IMR-90 (cell line): ENCODE data around the gene ARF1. TPM values are rescaled to one million over a fixed set of nuclear protein-coding genes. Genes with fewer than 3 reads are reported as not detected.

ENCODE experiments used
- ATAC-seq: fragments of 200-7000 bp; cut with Tn5 transposase; 2 replicates; pipeline ENCODE4 v1.9.1; 2020; ENCODE audit warnings: low read depth, mild to moderate bottlenecking, moderate library complexity
- BruUV-seq: library from RNA; stranded (reverse); fragments of 400-500 nt; replicated peaks from 2 replicates; lab custom pipeline; 2021; lab: Mats Ljungman, UMichigan
- CTCF ChIA-PET: fragments of 300-600 bp; formaldehyde crosslinking; extraction: SDS; loops from one replicate; lab custom pipeline; 2021; ENCODE audit warnings: antibody characterized with exemption; lab: Yijun Ruan, JAX
- POLR2A ChIA-PET: fragments of 300-600 bp; sonication (Branson Sonifier 250); formaldehyde crosslinking; loops from one replicate; lab custom pipeline; 2022; ENCODE audit warnings: antibody characterized with exemption; ENCODE audit not compliant: unreplicated experiment; lab: Charles Lee
- DNase-seq: peaks from one replicate; pipeline ENCODE4 v3.0.0; 2013
- H2AFZ ChIP-seq: replicated peaks from 2 replicates; pipeline ENCODE3; 2013; ENCODE audit warnings: low read length, mild to moderate bottlenecking; ENCODE audit not compliant: poor library complexity
- H2AK5ac ChIP-seq: 2 replicates; pipeline ENCODE4 v1.6.1; 2013; ENCODE audit warnings: low read depth, low read length, inconsistent platforms
- H2AK9ac ChIP-seq: replicated peaks from 2 replicates; pipeline ENCODE3; 2013; ENCODE audit warnings: mild to moderate bottlenecking, low read depth, low read length, moderate library complexity; ENCODE audit not compliant: poor library complexity
- H2BK120ac ChIP-seq: 2 replicates; pipeline ENCODE4 v1.6.1; 2013; ENCODE audit warnings: low read depth, low read length, inconsistent platforms
- H2BK15ac ChIP-seq: 3 replicates; pipeline ENCODE4 v1.6.1; 2013; ENCODE audit warnings: low read depth, low read length, inconsistent platforms
- H2BK20ac ChIP-seq: 2 replicates; pipeline ENCODE4 v1.6.1; 2013; ENCODE audit warnings: low read depth, mild to moderate bottlenecking, inconsistent platforms, low read length, moderate library complexity
- H2BK5ac ChIP-seq: 2 replicates; pipeline ENCODE4 v1.6.1; 2013; ENCODE audit warnings: mild to moderate bottlenecking, low read depth, low read length, inconsistent platforms; ENCODE audit not compliant: poor library complexity, severe bottlenecking
- H3K14ac ChIP-seq: replicated peaks from 2 replicates; pipeline ENCODE4 v1.6.1; 2013; ENCODE audit warnings: low read depth, low read length, inconsistent platforms
- H3K18ac ChIP-seq: 2 replicates; pipeline ENCODE4 v1.6.1; 2013; ENCODE audit warnings: low read depth, low read length, control low read depth
- H3K23ac ChIP-seq: 2 replicates; pipeline ENCODE4 v1.6.1; 2013; ENCODE audit warnings: low read depth, low read length, inconsistent platforms
- H3K27ac ChIP-seq: 2 replicates; pipeline ENCODE4 v1.5.1; 2013; ENCODE audit warnings: mild to moderate bottlenecking, control low read depth, low read length; ENCODE audit not compliant: insufficient read depth
- H3K27me3 ChIP-seq: 2 replicates; pipeline ENCODE4 v1.6.1; 2013; ENCODE audit warnings: low read length; ENCODE audit not compliant: control insufficient read depth, insufficient read depth
- H3K36me3 ChIP-seq: 2 replicates; pipeline ENCODE4 v1.6.1; 2013; ENCODE audit warnings: low read length, mixed read lengths; ENCODE audit not compliant: control insufficient read depth, insufficient read depth
- H3K4ac ChIP-seq: 2 replicates; pipeline ENCODE4 v1.6.1; 2013; ENCODE audit warnings: low read depth, low read length, inconsistent platforms
- H3K4me1 ChIP-seq: 2 replicates; pipeline ENCODE4 v1.6.1; 2013; ENCODE audit warnings: low read length, mixed read lengths; ENCODE audit not compliant: control insufficient read depth, insufficient read depth
- H3K4me2 ChIP-seq: 2 replicates; pipeline ENCODE4 v1.6.1; 2013; ENCODE audit warnings: low read depth, mild to moderate bottlenecking, control low read depth, low read length, moderate library complexity
- H3K4me3 ChIP-seq: 2 replicates; pipeline ENCODE4 v1.5.1; 2013; ENCODE audit warnings: low read depth, mild to moderate bottlenecking, control low read depth, low read length, moderate library complexity; ENCODE audit not compliant: insufficient read depth
- H3K56ac ChIP-seq: 2 replicates; pipeline ENCODE4 v1.6.1; 2013; ENCODE audit warnings: low read length, inconsistent platforms; ENCODE audit not compliant: insufficient read depth; ENCODE audit errors: extremely low read depth
- H3K79me1 ChIP-seq, 2 experiments: 2 replicates each; pipeline ENCODE4 v1.6.1; 2013; ENCODE audit warnings: low read length in 2 of 2, inconsistent platforms in 1 of 2, low read depth in 1 of 2
- H3K9ac ChIP-seq: 2 replicates; pipeline ENCODE4 v1.6.1; 2013; ENCODE audit warnings: low read depth, low read length, control low read depth
- H3K9me1 ChIP-seq: 2 replicates; pipeline ENCODE4 v1.6.1; 2013; ENCODE audit warnings: low read length, inconsistent platforms; ENCODE audit not compliant: insufficient read depth
- H3K9me3 ChIP-seq: 2 replicates; pipeline ENCODE4 v1.6.1; 2013; ENCODE audit warnings: low read length; ENCODE audit not compliant: control insufficient read depth, insufficient read depth
- H4K20me1 ChIP-seq: 2 replicates; pipeline ENCODE4 v1.6.1; 2013; ENCODE audit warnings: low read length, inconsistent platforms; ENCODE audit not compliant: insufficient read depth
- H4K5ac ChIP-seq: 2 replicates; pipeline ENCODE4 v1.6.1; 2013; ENCODE audit warnings: mild to moderate bottlenecking, low read depth, low read length, control low read depth
- H4K8ac ChIP-seq, 2 experiments: 2 replicates each; pipeline ENCODE4 v1.6.1; 2013; ENCODE audit warnings: low read depth in 2 of 2, low read length in 2 of 2, control low read depth in 1 of 2, inconsistent platforms in 1 of 2
- H4K91ac ChIP-seq: 2 replicates; pipeline ENCODE4 v1.6.1; 2013; ENCODE audit warnings: low read depth, low read length, inconsistent platforms; ENCODE audit not compliant: insufficient read depth
- CEBPB ChIP-seq: IDR thresholded peaks from 2 replicates; pipeline ENCODE4 v1.6.1; 2012; ENCODE audit warnings: low read depth, low read length, improper control_type of control experiment
- CHD1 ChIP-seq: IDR thresholded peaks from 2 replicates; pipeline ENCODE4 v1.6.1; 2012; ENCODE audit warnings: low read depth, low read length, improper control_type of control experiment
- CTCF ChIP-seq: conservative IDR thresholded peaks from 2 replicates; pipeline ENCODE4 v1.5.1; 2012; ENCODE audit warnings: mild to moderate bottlenecking, low read depth, low read length, improper control_type of control experiment
- NFE2L2 ChIP-seq: fragments of 150-350 bp; IDR thresholded peaks from 2 replicates; pipeline ENCODE4 v1.6.1; 2016; ENCODE audit warnings: low read depth, mild to moderate bottlenecking, low read length
- RAD21 ChIP-seq: IDR thresholded peaks from 2 replicates; pipeline ENCODE4 v1.6.1; 2012; ENCODE audit warnings: low read length, improper control_type of control experiment
- RFX5 ChIP-seq: IDR thresholded peaks from 2 replicates; pipeline ENCODE4 v1.8.0; 2012; ENCODE audit warnings: low read depth, mild to moderate bottlenecking, low read length, moderate library complexity
- WGBS, 2 experiments: methylation state at CpG; one replicate each; pipeline versions ENCODE4 v1.1.5 to v1.1.7; 2013; ENCODE audit warnings: missing lambda C conversion rate in 2 of 2; ENCODE audit not compliant: insufficient read length in 1 of 2; ENCODE audit errors: extremely low coverage in 2 of 2; 5-methylcytosine and 5-hydroxymethylcytosine counted together
- dilution Hi-C: fragments of 300-500 bp; cut with HindIII; formaldehyde crosslinking; loops from one replicate; pipeline ENCODE4 v1.14.3; 2018; ENCODE audit warnings: low sequenced_read_pairs; ENCODE audit not compliant: unreplicated experiment
- in situ Hi-C: fragments of 300-500 bp; cut with MboI; formaldehyde crosslinking; loops from 3 replicates; pipeline ENCODE4 v1.14.3; 2019; ENCODE audit warnings: low sequenced_read_pairs, inconsistent platforms, mixed read lengths
- intact Hi-C: fragments of 100-400 bp; cut with micrococcal nuclease; formaldehyde crosslinking; loops from 2 replicates; pipeline ENCODE4 v1.10.0; 2022
- polyA plus RNA-seq, 3 experiments: library from polyadenylated mRNA; depleted of rRNA; stranded (reverse); fragments of >200 nt; gene quantifications; 2 replicates each; pipeline ENCODE4 v1.2.3, GENCODE V29; 2012; ENCODE audit warnings: low replicate concordance in 1 of 3
- total RNA-seq: library from RNA; depleted of rRNA; stranded (reverse); fragments of >200 nt; gene quantifications from 2 replicates; pipeline ENCODE4 v1.2.3, GENCODE V29; 2012

ARF1 gene
- total and polyA plus RNA-seq, 2 of the 4 experiments (the other 2 are of a cell fraction), result 330 to 1,100 TPM

- Histone ChIP-seq H3K4me3 (no peak overlapping the region), H4K91ac (no peak overlapping the region), H2BK120ac (no peak overlapping the region), H3K14ac (no peak overlapping the region), H3K23ac (no peak overlapping the region), H3K27me3 (peaks cover 20% of the 10 kb centered on the region), H4K5ac (no peak overlapping the region), H2AK9ac (no peak overlapping the region), H3K9me1 (no peaks in the 10 kb centered on the region), H2BK20ac (no peak overlapping the region), H3K27ac (no peak overlapping the region), H3K9me3 (no peaks in the 10 kb centered on the region), H4K20me1 (no peaks in the 10 kb centered on the region), H3K36me3 (no peaks in the 10 kb centered on the region), H2AK5ac (no peak overlapping the region), H2BK5ac (no peak overlapping the region), H3K79me1 (no peaks in the 10 kb centered on the region), H3K4me2 (no peak overlapping the region), H3K56ac (no peak overlapping the region), H2BK15ac (no peak overlapping the region), H3K18ac (no peak overlapping the region), H3K9ac (no peak overlapping the region), H2AFZ (no peak overlapping the region), H4K8ac (no peak overlapping the region), H3K4ac (no peak overlapping the region), H3K4me1 (peaks cover 2% of the 10 kb centered on the region; the same call in 1 of the 2 replicates)
- intact Hi-C loops, result no loop called here
- ChIA-PET CTCF (interaction anchor here (1.0 kb wide), 1 partner anchor 8 kb away, joined by 3 read pairs; no protein-coding TSS in a partner anchor), POLR2A (no interaction called here)
- no CpG with 5 or more reads among the region's 1 CpG for WGBS, 2 experiments
- no peak for DNase-seq
- TF ChIP-seq CEBPB (0 out of 2 replicates have a peak, but pooled peaks have one; percentile 40), RAD21 (no peak), RFX5 (no peak), CHD1 (no peak), CTCF (no peak), NFE2L2 (no peak)
- ATAC-seq, result no peak
- in situ Hi-C loops, result no loop called here
- dilution Hi-C loops, result no loop called here
- no TSS peak for BruUV-seq
Observed at GRCh38 chr1:228122921-228123441, 40.5 kb downstream of the ARF1 start.
